ENCODE data around the gene ARPC1A.

Gene ARPC1A

DNA sequence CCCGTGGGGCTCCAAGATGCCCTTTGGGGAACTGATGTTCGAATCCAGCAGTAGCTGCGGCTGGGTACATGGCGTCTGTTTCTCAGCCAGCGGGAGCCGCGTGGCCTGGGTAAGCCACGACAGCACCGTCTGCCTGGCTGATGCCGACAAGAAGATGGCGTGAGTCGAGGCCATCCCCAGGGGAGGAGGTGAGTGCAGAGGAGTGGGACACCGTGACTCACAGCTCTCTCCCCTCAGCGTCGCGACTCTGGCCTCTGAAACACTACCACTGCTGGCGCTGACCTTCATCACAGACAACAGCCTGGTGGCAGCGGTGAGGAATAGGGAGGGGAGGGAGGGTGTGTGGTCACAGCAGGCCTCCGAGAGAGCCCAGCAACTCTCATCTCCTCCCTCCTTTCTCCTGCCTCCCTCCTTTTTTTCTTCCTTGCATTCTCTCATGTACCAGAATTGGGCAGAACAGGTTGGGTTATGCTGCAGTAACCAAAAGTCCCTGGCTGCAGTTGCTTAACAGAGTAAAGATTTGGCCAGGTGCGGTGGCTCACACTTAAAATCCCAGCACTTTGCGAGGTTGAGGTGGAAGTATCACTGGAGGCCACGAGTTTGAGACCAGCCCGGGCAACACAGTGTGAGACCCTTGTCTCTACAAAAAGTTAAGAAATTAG, 65.4 kb downstream of the ARPC1A start:
- no peak for DNase-seq (ENCODE audit: low spot score)

DNA sequence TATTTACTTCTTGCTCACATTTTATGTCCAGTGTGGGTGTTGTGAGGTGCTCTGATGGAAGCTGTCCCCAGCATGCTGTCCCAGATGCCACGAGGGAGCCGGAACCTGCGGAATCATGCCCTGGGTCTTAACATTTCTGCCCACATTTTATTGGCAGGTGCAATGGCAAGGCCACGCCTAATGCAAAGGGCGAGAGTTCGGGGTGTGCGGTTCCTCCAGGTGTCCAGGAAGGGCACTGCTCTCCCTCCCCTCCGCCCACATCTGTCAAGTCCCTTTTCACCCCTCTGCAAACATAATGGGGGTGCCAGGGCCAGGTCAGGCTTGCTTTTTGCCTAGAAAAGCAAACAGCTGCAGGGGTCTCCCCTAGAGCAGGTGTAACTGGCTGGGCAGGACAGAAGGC, 66.3 kb downstream of the ARPC1A start:
- DNase-seq (ENCODE audit: low spot score), result peak; percentile 77

DNA sequence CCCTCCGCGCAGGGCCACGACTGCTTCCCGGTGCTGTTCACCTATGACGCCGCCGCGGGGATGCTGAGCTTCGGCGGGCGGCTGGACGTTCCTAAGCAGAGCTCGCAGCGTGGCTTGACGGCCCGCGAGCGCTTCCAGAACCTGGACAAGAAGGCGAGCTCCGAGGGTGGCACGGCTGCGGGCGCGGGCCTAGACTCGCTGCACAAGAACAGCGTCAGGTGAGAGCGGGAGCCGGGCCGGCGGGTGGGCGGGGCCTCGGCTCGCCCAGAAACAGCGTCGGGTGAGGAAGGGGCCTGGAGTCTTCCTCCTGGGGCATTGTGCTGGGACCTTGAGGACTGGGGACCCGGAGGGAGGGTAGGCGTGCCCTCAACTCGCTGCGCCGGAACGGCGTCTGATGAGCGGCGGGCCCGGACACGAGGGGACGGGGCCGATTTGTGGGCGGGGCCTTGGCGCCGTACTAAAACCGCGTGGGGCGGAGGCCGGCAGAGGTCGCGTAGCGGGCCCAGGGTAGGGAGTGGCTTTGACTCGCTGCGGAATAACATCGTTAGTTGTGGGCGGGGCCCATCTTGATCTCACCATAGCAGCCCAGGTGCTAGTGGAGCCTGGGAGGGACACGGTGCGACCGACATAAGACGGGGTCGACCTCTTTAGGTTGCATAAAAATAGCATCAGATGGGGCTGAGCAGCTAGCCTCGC, 67.1 kb downstream of the ARPC1A start:
- DNase-seq (ENCODE audit: low spot score), result peak; percentile 97

DNA sequence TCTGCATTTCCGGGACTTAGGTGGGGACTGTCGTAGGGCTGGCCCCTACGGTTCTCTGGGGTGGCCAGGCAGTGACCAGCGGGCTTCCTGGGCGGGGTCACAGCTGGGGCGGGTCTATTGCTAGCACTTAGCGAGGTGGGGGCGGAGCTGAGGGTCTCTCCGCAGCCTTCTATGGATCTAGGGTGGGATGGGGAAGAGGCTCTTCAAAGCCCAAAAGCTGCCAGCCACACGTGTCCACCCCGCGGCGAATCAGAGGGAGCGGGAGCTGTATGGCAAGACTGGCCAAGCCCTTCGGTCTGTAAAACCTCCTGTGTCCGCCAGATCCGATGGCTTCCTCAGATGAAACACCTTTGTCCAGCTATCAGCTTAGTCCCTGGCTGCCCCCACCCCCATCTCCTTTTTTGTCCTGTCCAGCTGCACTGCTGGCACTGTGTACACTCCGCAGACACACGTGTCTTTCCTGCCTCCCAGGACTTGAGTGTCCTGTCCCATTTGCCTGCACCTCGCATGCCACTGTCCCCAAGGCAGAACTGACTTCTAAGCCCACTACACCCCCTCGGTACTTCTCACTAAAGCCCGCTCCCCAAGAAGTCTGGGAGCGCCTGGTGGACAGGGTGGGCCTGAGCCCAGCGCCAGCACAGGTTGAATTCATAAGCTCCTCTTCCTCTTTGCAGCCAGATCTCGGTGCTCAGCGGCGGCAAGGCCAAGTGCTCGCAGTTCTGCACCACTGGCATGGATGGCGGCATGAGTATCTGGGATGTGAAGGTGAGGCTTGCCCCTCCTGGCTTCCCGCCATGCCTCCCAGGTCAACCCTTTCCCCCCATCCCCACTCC, 67.9 kb downstream of the ARPC1A start:
- DNase-seq (ENCODE audit: low spot score), result peak; percentile 77

DNA sequence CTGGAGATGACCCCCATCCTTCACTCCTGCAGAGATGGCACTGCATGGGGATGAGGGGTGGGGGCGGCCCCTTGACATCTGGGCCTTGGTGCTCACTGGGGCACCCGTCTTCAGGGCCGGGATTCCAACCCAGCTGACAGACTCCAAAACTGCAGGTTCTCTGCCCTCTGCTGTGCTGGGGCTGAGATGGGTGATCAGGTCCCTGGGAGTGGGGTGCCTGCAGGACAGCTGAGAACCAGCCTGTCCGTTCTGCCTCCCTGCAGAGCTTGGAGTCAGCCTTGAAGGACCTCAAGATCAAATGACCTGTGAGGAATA, 68.4 kb downstream of the ARPC1A start:
- no peak for DNase-seq (ENCODE audit: low spot score)

DNA sequence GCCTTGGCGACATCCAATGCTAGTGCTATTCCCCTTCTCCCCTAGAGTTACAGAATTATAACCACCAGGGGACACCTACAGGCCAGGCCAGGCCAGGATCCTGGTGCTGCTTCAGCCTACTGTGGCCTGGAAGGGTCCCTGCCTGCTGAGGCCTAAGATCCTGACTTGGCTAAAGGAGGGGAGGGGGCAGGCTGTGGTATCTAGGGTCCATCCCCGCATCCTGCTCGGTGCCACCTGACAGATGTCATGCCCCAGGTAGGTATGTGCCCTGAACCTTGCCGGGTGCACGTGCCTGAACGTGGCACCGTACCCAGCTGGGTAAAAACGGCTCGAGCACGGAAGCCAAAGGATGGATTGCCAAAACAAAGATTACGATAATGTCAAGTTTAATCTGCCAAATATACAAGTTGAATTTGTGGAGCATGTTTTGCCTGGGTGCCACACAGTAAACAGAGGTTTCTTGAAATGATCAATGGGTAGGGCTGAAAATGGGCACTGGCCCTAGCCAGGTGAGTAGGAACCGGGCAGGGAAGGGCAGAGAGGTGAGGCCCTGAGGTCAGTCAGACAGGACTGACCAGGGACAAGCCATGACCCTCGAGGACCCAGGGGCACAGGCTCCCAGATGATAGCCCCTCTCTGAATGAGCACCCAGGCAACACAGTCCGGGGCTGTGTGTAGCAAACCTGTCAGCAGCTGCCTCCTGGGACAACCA, 70.1 kb downstream of the ARPC1A start:
- DNase-seq (ENCODE audit: low spot score), result no peak

DNA sequence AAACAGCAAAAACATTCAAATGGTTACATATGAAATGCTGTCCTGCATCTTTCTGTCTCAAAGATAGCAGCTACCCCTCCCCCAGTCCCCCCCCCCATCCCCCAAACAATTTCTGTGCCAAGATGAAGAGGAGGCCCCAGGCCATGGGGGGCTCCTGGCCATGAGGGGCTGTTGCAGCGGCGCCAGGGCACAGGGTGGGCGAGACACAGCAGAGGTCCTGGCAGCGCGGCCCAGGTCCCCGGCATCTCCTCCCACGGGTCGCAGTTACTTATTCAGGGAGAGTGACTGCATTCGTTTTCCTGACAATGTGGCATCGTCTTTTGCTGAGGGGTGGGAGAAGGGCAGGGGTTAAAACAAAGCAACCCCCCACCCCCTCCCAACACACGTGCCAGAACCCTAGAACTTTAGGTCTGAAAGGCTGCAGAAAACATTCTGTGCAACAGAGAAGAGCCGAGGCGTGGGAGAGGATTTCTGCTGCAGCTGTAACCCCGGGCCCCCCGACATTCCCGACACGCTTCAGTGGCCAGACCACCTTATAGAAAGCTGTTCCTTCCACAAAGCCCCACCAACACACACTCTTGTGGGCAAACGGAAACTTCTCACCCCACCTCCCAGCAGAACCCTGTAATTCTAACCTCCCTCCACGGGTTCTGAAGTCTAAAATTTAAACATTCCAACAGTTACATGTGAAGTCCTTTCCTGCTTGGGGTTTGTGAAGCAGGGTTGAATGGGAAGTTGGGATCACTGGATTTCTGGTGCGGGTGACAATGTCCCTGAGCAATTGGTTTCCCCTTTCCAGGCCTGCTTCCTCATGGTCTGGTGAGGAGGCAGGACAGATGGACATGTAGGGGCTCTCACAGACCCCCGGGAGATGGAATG, 71.0 kb downstream of the ARPC1A start:
- no peak for DNase-seq (ENCODE audit: low spot score)

DNA sequence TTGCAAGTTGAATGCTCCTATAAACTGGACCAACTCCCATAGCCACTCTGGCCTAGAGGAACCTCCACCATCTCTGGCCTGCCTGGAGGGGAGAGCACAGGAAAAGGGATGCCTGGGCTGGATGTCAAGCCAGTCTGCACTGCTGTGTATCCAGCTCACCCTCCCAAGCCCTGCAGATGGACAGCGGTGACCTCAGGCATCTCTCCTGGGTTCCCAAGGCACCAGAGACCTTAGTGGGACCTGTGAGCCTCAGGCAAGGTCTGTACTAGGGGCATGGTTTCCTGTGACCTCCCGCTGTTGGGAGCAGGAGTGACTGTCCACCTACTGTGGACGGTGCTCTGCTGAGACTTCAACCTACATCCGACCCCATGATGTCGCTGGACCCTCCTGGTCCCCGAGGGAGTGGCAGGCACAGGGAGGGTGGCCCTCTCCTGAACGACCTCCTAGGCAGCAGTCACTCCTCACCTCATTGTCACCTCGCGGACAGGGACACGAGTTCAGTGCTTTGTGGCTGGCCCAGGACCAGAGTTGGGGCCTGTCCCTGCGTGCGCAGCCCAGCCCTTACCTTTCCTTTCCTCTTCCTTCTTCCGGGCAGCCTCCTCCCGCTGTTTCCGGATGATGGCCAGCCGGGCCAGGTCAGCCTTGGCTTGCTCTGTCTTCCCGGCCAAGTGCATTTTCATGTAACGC, 71.7 kb downstream of the ARPC1A start:
- DNase-seq (ENCODE audit: low spot score), result no peak

DNA sequence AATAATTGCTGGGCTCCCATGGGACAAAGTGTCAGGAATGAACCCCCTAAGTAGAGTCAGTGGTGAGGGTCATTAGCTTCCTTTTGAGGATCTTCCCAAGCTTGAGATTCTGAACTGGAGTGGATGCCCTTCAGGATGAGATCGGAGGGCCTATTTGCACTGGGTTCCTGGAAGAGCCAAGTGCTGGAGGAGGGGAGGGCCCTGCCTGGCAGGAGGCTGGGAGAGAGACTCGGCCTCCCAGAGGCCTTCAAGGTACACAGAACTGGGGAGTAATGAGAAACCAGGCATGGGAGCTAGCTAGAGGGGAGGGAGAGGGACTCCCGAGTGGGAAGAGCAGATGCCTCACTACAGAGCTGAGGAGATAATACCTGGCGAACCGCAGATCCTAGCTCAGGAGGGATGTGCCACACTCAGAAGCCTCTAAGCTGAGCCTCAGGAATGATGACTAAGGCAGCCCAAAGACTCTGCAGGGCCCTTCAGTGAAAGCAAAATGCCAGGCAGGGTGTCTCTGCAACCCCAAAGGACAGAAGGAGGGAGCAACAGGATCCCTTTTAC, 73.3 kb downstream of the ARPC1A start:
- no peak for DNase-seq (ENCODE audit: low spot score)

DNA sequence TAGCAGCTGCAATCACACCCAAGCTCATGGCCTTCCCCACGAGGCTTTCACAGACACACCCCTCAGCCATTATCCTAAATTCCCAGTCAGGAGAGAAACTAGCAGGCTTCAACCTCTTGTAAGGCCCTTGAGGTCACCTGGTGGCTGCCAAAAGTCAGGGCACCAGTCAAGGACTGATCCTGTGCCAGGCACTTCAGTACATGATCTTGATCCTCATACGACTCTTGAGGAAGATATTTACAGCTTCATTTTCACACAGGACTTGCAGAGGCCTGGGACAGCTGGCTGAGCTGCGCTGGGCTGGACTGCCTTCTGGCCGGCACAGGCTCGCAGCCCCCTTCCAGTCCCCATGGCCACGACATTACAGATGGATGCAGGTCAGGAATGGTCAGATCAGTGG, 73.9 kb downstream of the ARPC1A start:
- DNase-seq (ENCODE audit: low spot score), result no peak

DNA sequence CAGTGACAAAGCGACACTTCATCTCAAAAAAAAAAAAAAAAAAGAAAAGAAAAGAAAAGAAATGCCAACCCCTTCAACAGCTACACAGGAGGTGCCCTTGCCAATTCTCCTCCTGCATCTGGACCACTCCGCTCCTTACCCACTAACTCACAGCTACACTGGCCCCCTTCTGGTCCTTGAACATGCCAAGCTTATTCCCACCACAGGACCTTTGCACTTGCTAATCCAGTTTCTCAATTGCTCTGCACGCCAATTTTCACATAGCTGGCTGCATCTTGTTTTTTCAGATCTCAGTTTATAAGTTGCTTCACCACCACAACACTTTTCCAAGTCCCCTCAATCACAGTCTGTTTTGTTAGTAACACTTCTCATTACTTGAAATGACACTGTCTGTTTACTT, 77.2 kb downstream of the ARPC1A start:
- no peak for DNase-seq (ENCODE audit: low spot score)

DNA sequence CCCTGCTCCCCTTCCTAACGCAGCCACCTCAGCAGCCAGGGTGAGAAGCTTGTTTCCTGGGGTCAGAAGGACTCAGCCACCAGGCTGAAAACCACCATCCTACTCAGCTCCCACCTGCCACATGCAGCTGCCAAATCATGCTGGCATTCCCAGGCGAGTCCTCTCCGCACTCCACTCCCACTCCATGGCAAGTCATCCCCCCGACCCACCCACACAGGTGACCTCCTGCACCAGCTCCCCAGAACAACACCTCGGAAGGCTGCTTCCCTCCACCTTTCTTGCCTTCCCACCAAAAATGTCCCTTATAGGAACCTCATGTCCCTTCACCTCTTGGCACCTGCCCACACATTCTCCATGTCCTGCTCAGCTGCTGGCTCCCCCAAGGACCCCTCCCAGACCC, 78.1 kb downstream of the ARPC1A start:
- DNase-seq (ENCODE audit: low spot score), result no peak

DNA sequence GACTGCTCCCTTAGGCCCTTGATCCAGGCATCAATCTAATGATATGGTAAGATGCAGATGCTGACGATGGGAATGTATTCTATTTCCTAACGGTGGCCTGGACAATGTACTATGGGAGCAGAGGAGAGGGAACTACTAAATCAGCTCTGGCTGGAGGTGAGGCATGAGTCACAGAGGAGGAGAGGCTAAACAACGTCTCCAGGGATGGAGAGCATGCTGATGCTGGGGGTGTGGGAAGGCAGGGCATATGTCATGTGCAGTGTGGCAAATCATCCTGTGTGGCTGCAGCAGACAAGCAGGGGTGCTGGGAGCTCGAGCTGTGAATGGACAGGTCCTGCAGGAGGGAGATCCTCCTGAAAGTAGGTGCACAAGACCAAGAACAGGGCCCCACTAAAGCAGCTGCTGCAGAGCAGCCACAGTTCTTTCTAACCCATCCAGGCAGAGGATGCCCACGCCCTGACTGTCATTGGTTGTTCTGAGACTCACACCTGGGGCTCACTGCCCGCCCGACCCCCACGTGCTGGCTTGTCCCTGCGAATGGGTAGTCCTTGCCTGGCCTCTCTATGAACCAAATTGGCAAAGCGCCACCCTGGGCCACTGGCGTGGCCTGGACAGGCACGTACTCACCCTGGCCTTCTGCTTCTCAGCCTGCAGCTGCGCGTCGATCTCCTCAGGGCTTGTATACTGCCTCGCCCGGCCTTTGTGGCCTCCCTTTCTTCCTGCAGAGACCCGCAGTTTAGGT, 78.7 kb downstream of the ARPC1A start:
- DNase-seq (ENCODE audit: low spot score), result no peak

DNA sequence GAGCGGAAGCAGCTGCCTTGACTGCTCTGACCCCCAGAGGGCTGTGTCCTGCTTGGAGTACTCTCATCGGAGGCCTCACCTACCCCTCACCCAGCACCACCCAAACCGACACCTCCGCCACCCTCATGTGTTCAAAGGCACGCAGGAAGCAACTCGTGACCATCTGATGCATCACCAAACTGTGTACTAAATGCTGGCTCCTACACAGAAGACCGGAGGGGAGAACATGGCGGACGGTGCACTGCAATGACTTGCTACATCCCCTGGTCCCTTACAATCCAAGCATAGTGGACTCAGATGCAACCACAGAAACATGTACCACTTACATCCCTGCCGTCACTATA, 79.3 kb downstream of the ARPC1A start:
- no peak for DNase-seq (ENCODE audit: low spot score)

DNA sequence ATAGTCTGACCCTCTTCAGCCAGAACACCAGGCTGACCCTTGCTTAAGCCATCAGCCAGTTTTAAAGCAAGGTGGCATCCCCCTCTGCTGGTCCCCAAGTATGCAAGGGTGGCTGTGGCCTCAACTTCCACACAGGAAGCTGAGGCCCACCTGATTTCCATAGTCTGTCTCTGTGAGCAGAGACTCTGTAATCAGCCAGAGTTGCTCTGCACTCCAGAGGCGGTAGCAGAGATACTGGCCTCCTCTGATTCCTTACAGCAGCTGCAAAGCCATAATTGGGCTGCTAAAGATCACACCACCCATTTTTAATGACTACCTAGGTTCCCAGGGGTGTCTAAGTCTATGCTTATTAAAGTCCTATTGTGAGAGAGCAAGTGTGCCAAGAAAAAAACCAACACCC, 80.9 kb downstream of the ARPC1A start:
- DNase-seq (ENCODE audit: low spot score), result no peak

DNA sequence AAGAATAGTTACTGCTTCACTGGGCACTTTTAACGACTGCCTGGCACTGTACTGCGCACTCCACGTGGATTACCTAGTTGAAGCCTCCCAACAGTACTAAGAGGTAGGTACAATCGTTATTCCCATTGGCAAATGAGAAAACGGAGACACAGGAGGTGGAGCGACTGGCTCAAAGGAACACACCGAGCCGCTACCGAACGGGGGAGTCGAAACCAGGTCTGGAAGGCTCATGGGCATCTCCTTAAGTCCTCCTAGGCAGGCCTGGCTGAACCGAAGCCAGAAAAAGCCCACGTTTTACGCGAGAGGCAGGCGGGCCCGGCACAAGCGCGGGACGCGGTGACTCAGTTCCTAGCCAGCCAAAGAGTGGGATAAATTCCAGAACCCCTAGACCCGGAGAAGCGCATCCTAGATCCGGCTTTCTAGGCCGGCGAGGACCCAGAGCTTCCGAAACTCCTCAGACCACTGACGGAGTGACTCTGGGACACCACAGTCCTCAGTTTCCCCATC, 82.2 kb downstream of the ARPC1A start:
- DNase-seq (ENCODE audit: low spot score), result peak; percentile 73

DNA sequence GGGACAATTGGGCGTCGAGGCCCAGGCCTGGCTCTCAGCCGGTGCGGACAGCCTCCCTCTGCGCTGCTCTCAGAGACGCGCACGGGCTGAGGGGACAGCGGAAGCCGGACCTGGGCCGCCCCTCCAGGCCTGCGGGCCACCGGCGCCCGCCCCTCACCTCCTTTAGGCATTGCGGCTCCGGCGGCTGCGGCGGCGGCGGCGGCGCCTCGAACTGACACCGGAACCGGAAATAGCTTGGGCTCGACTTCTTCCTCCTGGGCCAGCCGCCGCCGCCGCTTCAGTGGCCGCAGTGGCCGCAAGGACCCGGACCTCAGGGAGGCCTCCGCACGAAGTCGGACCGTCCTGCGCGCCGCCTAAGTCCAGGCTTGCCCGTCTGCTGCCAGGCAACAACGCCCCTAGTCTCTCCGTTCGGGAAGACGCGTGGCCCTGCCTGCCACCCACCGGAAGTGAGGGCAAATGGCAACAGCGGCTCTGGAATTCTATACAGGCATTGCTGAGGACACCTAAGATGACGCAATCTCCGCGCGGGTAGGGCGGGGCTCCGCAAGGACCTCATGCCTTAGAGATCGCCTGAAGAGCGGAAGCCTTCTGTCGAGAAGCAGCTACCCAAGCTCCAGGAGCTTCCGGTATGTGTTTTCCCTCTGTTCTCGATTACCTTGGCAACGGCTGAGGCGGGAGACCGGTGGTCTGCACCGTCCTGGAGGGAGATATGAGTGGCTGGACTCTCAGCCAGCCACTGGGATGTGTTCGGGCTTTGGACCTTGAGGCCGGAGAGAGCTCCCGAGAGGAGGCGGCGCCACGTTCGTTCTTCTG, 82.9 kb downstream of the ARPC1A start, which contains the start of the genes BUD31 and PDAP1:
Gene BUD31 (plus strand): TSS at position 591 of the 813 bp plus-strand sequence. CDS start 2,124 bp downstream, outside the sequence.
Gene PDAP1 (minus strand): TSS at position 219 of the 813 bp plus-strand sequence. CDS start 49 bp downstream, at position 170.
- DNase-seq (ENCODE audit: low spot score), result peak; percentile 98

DNA sequence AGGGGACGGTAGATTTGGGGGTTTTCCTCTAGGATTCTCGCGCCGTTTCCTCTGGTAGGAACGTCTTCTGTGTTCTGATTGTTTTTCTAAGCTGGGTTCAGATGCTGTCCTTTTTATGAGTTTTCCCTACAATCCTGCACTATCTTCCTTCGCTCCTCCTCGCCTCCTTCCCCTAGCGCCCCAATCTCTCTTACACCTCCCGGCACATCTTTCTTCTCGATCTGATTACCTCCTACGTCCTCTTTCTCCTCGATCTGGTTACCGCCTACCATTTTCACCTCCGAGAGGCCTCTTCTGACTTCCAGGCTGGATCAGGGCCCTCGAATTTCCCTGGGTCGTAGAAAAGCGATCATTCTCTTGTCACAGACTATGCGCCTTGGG, 83.5 kb downstream of the ARPC1A start:
- DNase-seq (ENCODE audit: low spot score), result peak; percentile 52

DNA sequence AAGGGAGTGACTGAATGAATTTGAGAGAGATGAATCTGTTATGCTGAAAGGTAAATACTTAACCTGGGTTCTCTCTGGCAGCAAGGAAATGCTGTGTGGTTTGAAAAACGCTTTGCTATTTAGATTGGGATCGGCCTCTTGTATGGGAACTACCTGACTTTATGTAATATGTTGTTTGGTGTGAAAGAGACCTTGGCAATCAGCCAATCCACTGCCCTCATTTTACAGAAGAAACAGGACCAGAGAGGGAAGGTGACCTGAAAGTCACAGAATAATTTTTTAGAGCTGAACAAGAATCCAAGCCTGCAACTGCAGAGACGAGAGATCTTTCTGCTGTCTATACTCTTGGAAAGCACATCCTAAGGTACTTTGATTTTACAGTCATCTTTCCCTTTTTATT, 84.1 kb downstream of the ARPC1A start:
- DNase-seq (ENCODE audit: low spot score), result no peak
